Measurements from ENCODE around the gene CAV3.

- TF ChIP-seq POLR2A (IDR thresholded peaks at IDR 0.05; ENCODE audit: low read length) (no peak), GATA1 (IDR thresholded peaks at IDR 0.05; ENCODE audit: low read depth, low read length) (no peak)
Measured at GRCh38 chr3:8733332-8734094, at the start of gene CAV3.

Measured in erythroblast (primary cell).